HCT116 (cell line): Measurements from ENCODE around the gene NGEF.

Source experiments
- POLR2A ChIP-seq: IDR thresholded peaks from 2 replicates; pipeline ENCODE4 v1.7.0; 2011; ENCODE audit warnings: borderline replicate concordance; ENCODE audit not compliant: insufficient read depth, insufficient read length; ENCODE audit errors: extremely low read depth
- TF ChIP-seq, protein P1 (sequence below): IDR thresholded peaks from 2 replicates; pipeline ENCODE4 v1.6.1; 2012
- TF ChIP-seq, protein P2 (sequence below): IDR thresholded peaks from 2 replicates; pipeline ENCODE4 v1.6.1; 2011; ENCODE audit warnings: mild to moderate bottlenecking, low read length, moderate library complexity; ENCODE audit not compliant: insufficient replicate concordance; ENCODE audit errors: extremely low read depth

- TF ChIP-seq POLR2A = no peak
- TF ChIP-seq, protein P1, sequence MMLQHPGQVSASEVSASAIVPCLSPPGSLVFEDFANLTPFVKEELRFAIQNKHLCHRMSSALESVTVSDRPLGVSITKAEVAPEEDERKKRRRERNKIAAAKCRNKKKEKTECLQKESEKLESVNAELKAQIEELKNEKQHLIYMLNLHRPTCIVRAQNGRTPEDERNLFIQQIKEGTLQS = no peak
- TF ChIP-seq, protein P2, sequence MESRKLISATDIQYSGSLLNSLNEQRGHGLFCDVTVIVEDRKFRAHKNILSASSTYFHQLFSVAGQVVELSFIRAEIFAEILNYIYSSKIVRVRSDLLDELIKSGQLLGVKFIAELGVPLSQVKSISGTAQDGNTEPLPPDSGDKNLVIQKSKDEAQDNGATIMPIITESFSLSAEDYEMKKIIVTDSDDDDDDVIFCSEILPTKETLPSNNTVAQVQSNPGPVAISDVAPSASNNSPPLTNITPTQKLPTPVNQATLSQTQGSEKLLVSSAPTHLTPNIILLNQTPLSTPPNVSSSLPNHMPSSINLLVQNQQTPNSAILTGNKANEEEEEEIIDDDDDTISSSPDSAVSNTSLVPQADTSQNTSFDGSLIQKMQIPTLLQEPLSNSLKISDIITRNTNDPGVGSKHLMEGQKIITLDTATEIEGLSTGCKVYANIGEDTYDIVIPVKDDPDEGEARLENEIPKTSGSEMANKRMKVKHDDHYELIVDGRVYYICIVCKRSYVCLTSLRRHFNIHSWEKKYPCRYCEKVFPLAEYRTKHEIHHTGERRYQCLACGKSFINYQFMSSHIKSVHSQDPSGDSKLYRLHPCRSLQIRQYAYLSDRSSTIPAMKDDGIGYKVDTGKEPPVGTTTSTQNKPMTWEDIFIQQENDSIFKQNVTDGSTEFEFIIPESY = no peak
Measured at GRCh38 chr2:232859385-232859916, 153.6 kb downstream of the NGEF start.
